HepG2 (cell line): ENCODE data around the gene AFG1L. TPM values are rescaled to one million over a fixed set of nuclear protein-coding genes. Genes with fewer than 3 reads are reported as not detected.

Experiments
- ATAC-seq: fragments of 200-7000 bp; cut with Tn5 transposase; 3 replicates; pipeline ENCODE4 v1.9.1; 2020; ENCODE audit warnings: mild to moderate bottlenecking, moderate library complexity
- BruUV-seq: library from RNA; stranded (reverse); fragments of 400-500 nt; replicated peaks from 2 replicates; lab custom pipeline; 2021; lab: Mats Ljungman, UMichigan
- CTCF ChIA-PET: fragments of 300-600 bp; formaldehyde crosslinking; extraction: SDS; loops from one replicate; lab custom pipeline; 2021; ENCODE audit warnings: low total read pairs, inconsistent platforms, low intra/inter-chr PET ratio; lab: Yijun Ruan, JAX
- POLR2A ChIA-PET: fragments of 350-600 bp; sonication (Branson Sonifier 250); formaldehyde crosslinking; loops from one replicate; lab custom pipeline; 2020; ENCODE audit warnings: antibody characterized with exemption, inconsistent platforms; lab: Yijun Ruan, JAX
- DNase-seq: peaks from one replicate; pipeline ENCODE4 v3.0.0-alpha.2; 2015; ENCODE audit warnings: low spot score
- FAIRE-seq: peaks from 3 replicates; lab custom pipeline; 2011; peaks lifted over from hg19 to GRCh38; lab: Jason Lieb, UNC
- H2AFZ ChIP-seq: one replicate; pipeline ENCODE4 v1.6.1; 2011; ENCODE audit warnings: low read length, inconsistent platforms
- H3K27ac ChIP-seq: fragments of 300-600 bp; 3 replicates; pipeline ENCODE4 v1.8.0; 2011; ENCODE audit warnings: mixed run types, mild to moderate bottlenecking, mixed read lengths, low read length, inconsistent platforms; ENCODE audit not compliant: insufficient read depth; ENCODE audit errors: extremely low read length
- H3K27me3 ChIP-seq, 2 experiments: fragments of 200-600 bp in 1 of 2; 2 replicates in 1 of 2; 3 replicates in 1 of 2; pipeline versions ENCODE4 v1.6.0 to v1.8.0; 2011; ENCODE audit warnings: low read length in 2 of 2, mild to moderate bottlenecking in 2 of 2, moderate library complexity in 2 of 2, inconsistent platforms in 1 of 2; ENCODE audit not compliant: insufficient read depth in 2 of 2, control insufficient read depth in 1 of 2
- H3K36me3 ChIP-seq, 2 experiments: fragments of 200-600 bp in 1 of 2; replicated peaks in 1 of 2; 2 replicates in 1 of 2; 3 replicates in 1 of 2; pipeline versions ENCODE4 v1.5.1 to v1.8.0; 2011; ENCODE audit warnings: low read length in 2 of 2, inconsistent platforms in 1 of 2; ENCODE audit not compliant: insufficient read depth in 2 of 2, control insufficient read depth in 1 of 2
- H3K4me1 ChIP-seq: 2 replicates; pipeline ENCODE4 v1.5.1; 2012; ENCODE audit warnings: low read length, inconsistent platforms; ENCODE audit not compliant: insufficient read depth
- H3K4me2 ChIP-seq: 2 replicates; pipeline ENCODE4 v1.6.0; 2011; ENCODE audit warnings: low read depth, low read length, inconsistent platforms
- H3K4me3 ChIP-seq, 3 experiments: fragments of 200-600 bp in 1 of 3; sonication (generic), shearing (Covaris generic) in 1 of 3; replicated peaks in 1 of 3; 2 replicates each; pipeline ENCODE4 v1.5.1; 2011 to 2016; ENCODE audit warnings: low read length in 3 of 3, inconsistent platforms in 2 of 3, low read depth in 2 of 3, mild to moderate bottlenecking in 2 of 3, control low read depth in 1 of 3, mixed read lengths in 1 of 3; ENCODE audit not compliant: insufficient read depth in 1 of 3
- H3K79me2 ChIP-seq: one replicate; pipeline ENCODE4 v1.6.1; 2011; ENCODE audit warnings: low read length, inconsistent platforms; ENCODE audit not compliant: insufficient read depth
- H3K9ac ChIP-seq: 2 replicates; pipeline ENCODE4 v1.6.0; 2011; ENCODE audit warnings: mild to moderate bottlenecking, low read depth, low read length, inconsistent platforms; ENCODE audit not compliant: insufficient read depth
- H3K9me3 ChIP-seq: 2 replicates; pipeline ENCODE4 v1.5.1; 2012; ENCODE audit warnings: mild to moderate bottlenecking, low read length
- H4K20me1 ChIP-seq: 2 replicates; pipeline ENCODE4 v1.6.0; 2011; ENCODE audit warnings: inconsistent platforms, mild to moderate bottlenecking, low read length, moderate library complexity; ENCODE audit not compliant: insufficient read depth
- EED ChIP-seq: sonication (generic); formaldehyde crosslinking; IDR thresholded peaks from 2 replicates; pipeline ENCODE4 v1.5.0; 2020; ENCODE audit warnings: mild to moderate bottlenecking, missing genetic modification reagents
- GLI4 ChIP-seq: sonication (generic); formaldehyde crosslinking; IDR thresholded peaks from 2 replicates; pipeline ENCODE4 v1.5.1; 2020; ENCODE audit warnings: missing genetic modification reagents, mild to moderate bottlenecking, moderate library complexity, borderline replicate concordance
- MAFF ChIP-seq: IDR thresholded peaks from 2 replicates; pipeline ENCODE4 v1.6.1; 2011; ENCODE audit warnings: low read depth, low read length, improper control_type of control experiment
- MAFK ChIP-seq, 2 experiments: IDR thresholded peaks in 1 of 2; conservative IDR thresholded peaks in 1 of 2; 2 replicates each; pipeline ENCODE4 v1.6.1; 2011; ENCODE audit warnings: improper control_type of control experiment in 2 of 2, low read length in 2 of 2
- ZNF256 ChIP-seq: sonication (generic); formaldehyde crosslinking; conservative IDR thresholded peaks from 2 replicates; pipeline ENCODE4 v1.4.0; 2020; ENCODE audit warnings: missing genetic modification reagents
- ZNF430 ChIP-seq: sonication (generic); formaldehyde crosslinking; IDR thresholded peaks from 2 replicates; pipeline ENCODE4 v1.9.0; 2021; ENCODE audit warnings: mild to moderate bottlenecking, missing genetic modification reagents
- ZNF44 ChIP-seq: sonication (generic); formaldehyde crosslinking; IDR thresholded peaks from 2 replicates; pipeline ENCODE4 v1.5.1; 2020; ENCODE audit warnings: mild to moderate bottlenecking, missing genetic modification reagents
- ZSCAN25 ChIP-seq: sonication (generic); formaldehyde crosslinking; IDR thresholded peaks from 2 replicates; pipeline ENCODE4 v1.8.0; 2022; ENCODE audit warnings: mild to moderate bottlenecking, missing genetic modification reagents
- whole genome bisulfite sequencing: methylation state at CpG from one replicate; pipeline ENCODE4 v1.1.6; 2017; ENCODE audit warnings: low lambda C conversion rate; 5-methylcytosine and 5-hydroxymethylcytosine counted together
- in situ Hi-C: cut with HindIII; loops from 2 replicates; pipeline ENCODE4 v1.10.0; 2017; ENCODE audit warnings: low pct_unique_long_range_greater_than_20kb; ENCODE audit not compliant: extremely low pct_ligation_motif_present
- intact Hi-C: fragments of 100-400 bp; cut with micrococcal nuclease; formaldehyde crosslinking; loops from one replicate; pipeline ENCODE4 v1.10.0; 2022; ENCODE audit not compliant: unreplicated experiment
- polyA plus RNA-seq, 8 experiments: library from polyadenylated mRNA; depleted of rRNA in 3 of 8; stranded (reverse) in 7 of 8; unstranded in 1 of 8; fragments of >200 nt; fragmentation: Illumina TruSeq in 4 of 8; extraction: Trizol in 4 of 8; gene quantifications; 2 replicates each; pipeline versions ENCODE4 v1.2.1 to v1.2.3, GENCODE V29; 2011 to 2016; ENCODE audit warnings: low read depth in 4 of 8, missing spikeins in 1 of 8, mixed read lengths in 1 of 8; ENCODE audit not compliant: insufficient read depth in 1 of 8
- total RNA-seq, 5 experiments: library from RNA; depleted of rRNA; stranded (reverse); fragments of >200 nt; fragmentation: Illumina TruSeq; extraction: Trizol; gene quantifications; 2 replicates each; pipeline ENCODE4 v1.2.3, GENCODE V29; 2016; ENCODE audit warnings: low read depth in 1 of 5
- TF ChIP-seq, protein P1 (sequence below): sonication (generic); formaldehyde crosslinking; IDR thresholded peaks from 2 replicates; pipeline ENCODE4 v1.5.1; 2020; ENCODE audit warnings: missing genetic modification reagents, mild to moderate bottlenecking, borderline replicate concordance

Gene AFG1L
- total and polyA plus RNA-seq, 2 of the 13 experiments (the other 11 are each of a cell fraction or from before 2014, with no cell fraction given): 3.1 to 14.0 TPM

DNA sequence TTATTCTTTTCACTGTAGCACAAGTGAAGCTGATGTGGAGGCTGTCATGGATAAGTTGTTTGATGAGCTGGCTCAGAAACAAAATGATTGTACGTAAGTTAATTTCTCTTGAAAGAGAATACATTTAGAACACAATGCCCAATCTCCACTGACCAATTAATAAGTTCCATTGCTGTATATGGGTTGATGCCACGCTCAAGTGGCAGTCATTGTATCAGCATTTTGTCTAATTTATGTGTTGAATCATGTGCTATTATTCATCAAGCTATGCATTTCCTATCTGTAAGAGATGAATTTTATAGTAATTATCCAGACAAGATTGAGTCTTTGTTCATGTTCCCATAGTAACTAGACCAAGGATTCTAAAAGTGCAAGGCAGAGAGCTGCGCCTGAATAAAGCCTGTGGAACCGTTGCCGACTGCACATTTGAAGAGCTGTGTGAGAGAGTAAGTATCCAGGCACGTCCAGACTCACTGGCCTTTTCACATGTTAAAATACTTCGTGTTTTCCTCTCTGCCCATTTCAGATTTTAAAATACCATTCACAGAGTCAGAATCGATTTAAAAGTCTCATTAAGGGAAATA is 182.1 kb downstream of the AFG1L start (continued):
- TF ChIP-seq, protein P1, sequence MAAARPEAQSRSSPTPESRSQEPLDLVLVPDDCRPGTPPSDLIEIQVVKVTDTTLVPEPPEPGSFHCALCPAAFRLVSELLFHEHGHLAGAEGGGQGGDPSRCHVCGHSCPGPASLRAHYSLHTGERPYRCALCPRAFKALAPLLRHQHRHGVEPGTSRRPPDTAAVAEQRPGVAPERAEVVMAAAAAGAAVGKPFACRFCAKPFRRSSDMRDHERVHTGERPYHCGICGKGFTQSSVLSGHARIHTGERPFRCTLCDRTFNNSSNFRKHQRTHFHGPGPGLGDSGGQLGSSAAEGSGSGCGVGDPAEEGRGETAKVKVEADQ: no peak
- TF ChIP-seq ZNF44: no peak
- no peak for TF ChIP-seq ZSCAN25 (CRISPR knock-in tag)
- TF ChIP-seq EED (CRISPR knock-in tag): no peak
- TF ChIP-seq ZNF430 (CRISPR knock-in tag): no peak
- no peak for TF ChIP-seq GLI4 (CRISPR knock-in tag)

DNA sequence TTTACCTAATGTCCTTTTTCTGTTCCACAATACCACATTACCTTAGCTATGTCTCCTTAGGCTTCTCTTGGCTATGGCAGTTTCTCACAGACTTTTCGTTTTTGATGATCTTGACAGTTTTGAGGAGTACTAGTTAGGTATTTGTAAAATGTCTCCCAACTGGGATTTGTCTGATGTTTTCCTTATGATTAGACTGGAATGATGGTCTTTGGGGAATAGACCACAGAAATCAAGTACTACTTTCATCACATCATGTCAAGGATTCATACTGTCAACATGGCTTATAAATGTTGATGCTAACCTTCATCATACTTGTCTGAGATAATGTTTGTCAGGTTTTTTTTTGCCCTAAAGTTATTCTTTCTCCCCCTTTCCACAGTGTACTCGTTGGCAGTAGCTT is 187.7 kb downstream of the AFG1L start:
- Histone ChIP-seq H3K27ac (no peak overlapping the region), H4K20me1 (no peaks in the 10 kb centered on the region), H3K4me3 (no peak overlapping the region)
- ATAC-seq (no peak), FAIRE-seq (no peak)
- in situ Hi-C loops: no loop called here
- POLR2A ChIA-PET: no interaction called here
- CTCF ChIA-PET: no interaction called here
- TF ChIP-seq MAFK (conservative IDR thresholded peaks at IDR 0.05 in 1 of 2, IDR thresholded peaks at IDR 0.05 in 1 of 2; ENCODE audit: low read length in 2 of 2) (peak; percentile 21 to 28; a peak in 1 of 4 replicates), MAFF (0 out of 2 replicates have a peak, but pooled peaks have one; percentile 11), ZNF256 (no peak)
- TF ChIP-seq, all 625 proteins: peak for 2
- DNase-seq: no peak
- intact Hi-C loops: no loop called here
- H3K79me2 ChIP-seq: no peaks in the 10 kb centered on the region
- no peaks in the 10 kb centered on the region for H3K27me3 ChIP-seq
- no peak overlapping the region for H3K9ac ChIP-seq
- WGBS: 81% methylated on average over 2 of the region's 2 CpGs
- H3K4me2 ChIP-seq: no peak overlapping the region
- no peaks in the 10 kb centered on the region for H3K36me3 ChIP-seq
- no peaks in the 10 kb centered on the region for H3K4me1 ChIP-seq
- no TSS peak for BruUV-seq
- H3K9me3 ChIP-seq: no peaks in the 10 kb centered on the region
- no peak overlapping the region for H2AFZ ChIP-seq
